GM12801 (cell line): ENCODE results near the gene TAF15.

Source experiments
- CTCF ChIP-seq: IDR thresholded peaks from one replicate; pipeline ENCODE4 v1.5.1; 2011; ENCODE audit warnings: control low read depth; ENCODE audit not compliant: insufficient read length; ENCODE audit errors: extremely low read depth

Gene TAF15

GRCh38 chr17:35809855-35810461 lies 674 bp downstream of the TAF15 start:
- TF ChIP-seq CTCF: no peak

GRCh38 chr17:35811759-35812158 lies 2.5 kb downstream of the TAF15 start:
- no peak for TF ChIP-seq CTCF

GRCh38 chr17:35812456-35812855 lies 3.2 kb downstream of the TAF15 start:
- no peak for TF ChIP-seq CTCF

- TF ChIP-seq CTCF: no peak
Measured at GRCh38 chr17:35816723-35817122, 7.4 kb downstream of the TAF15 start.

- TF ChIP-seq CTCF: no peak
Measured at GRCh38 chr17:35817196-35817595, 7.9 kb downstream of the TAF15 start.

GRCh38 chr17:35819455-35819854 lies 10.2 kb downstream of the TAF15 start:
- TF ChIP-seq CTCF: no peak

- TF ChIP-seq CTCF: no peak
Measured at GRCh38 chr17:35821308-35821707, 12.0 kb downstream of the TAF15 start.
